Prostate gland (tissue), 2 donors: ENCODE results near the gene CSF1R. TPM values are rescaled to one million over a fixed set of nuclear protein-coding genes. Genes with fewer than 3 reads are reported as not detected.

ENCODE experiments used
- DNase-seq: peaks from one replicate; pipeline ENCODE4 v3.0.0-alpha.2; 2019; ENCODE audit warnings: low spot score
- H3K27ac ChIP-seq, 2 donors: fragments of 200-600 bp; sonication (generic); 2 replicates each; pipeline ENCODE4 v1.5.1; 2017 to 2019
- H3K27me3 ChIP-seq: fragments of 200-600 bp; sonication (generic); replicated peaks from 2 replicates; pipeline ENCODE4 v1.5.1; 2019; ENCODE audit not compliant: insufficient read depth
- H3K36me3 ChIP-seq, 2 donors: fragments of 200-600 bp; sonication (generic); 1 replicate in 1 of 2; 2 replicates in 1 of 2; pipeline versions ENCODE4 v1.5.1 to v1.8.1; 2017 to 2019
- H3K4me1 ChIP-seq: fragments of 200-600 bp; sonication (generic); replicated peaks from 2 replicates; pipeline ENCODE4 v1.5.1; 2019
- H3K4me3 ChIP-seq, 2 donors: fragments of 200-600 bp; sonication (generic); 2 replicates each; pipeline ENCODE4 v1.5.1; 2017 to 2019
- H3K9me3 ChIP-seq: fragments of 200-600 bp; sonication (generic); 2 replicates; pipeline ENCODE4 v1.5.1; 2017
- CTCF ChIP-seq, 4 experiments: fragments of 200-600 bp in 2 of 4; fragments of 450-650 bp in 2 of 4; sonication (generic) in 2 of 4; IDR thresholded peaks; 1 replicate in 3 of 4; 2 replicates in 1 of 4; pipeline ENCODE4 v1.5.1; 2016 to 2019; ENCODE audit warnings: antibody characterized with exemption in 4 of 4, mild to moderate bottlenecking in 2 of 4, moderate library complexity in 2 of 4
- POLR2A ChIP-seq: fragments of 450-650 bp; IDR thresholded peaks from one replicate; pipeline ENCODE4 v1.6.1; 2016; ENCODE audit warnings: antibody characterized with exemption, mild to moderate bottlenecking
- POLR2AphosphoS5 ChIP-seq: sonication (generic); formaldehyde crosslinking; IDR thresholded peaks from one replicate; pipeline ENCODE4 v1.6.1; 2017; ENCODE audit warnings: antibody characterized with exemption
- WGBS: methylation state at CpG from one replicate; pipeline ENCODE4 v1.1.5; 2018; 5-methylcytosine and 5-hydroxymethylcytosine counted together
- intact Hi-C: fragments of 100-400 bp; cut with DNase I; formaldehyde crosslinking; loops from one replicate; pipeline ENCODE4 v1.14.2; 2022
- total RNA-seq, 2 donors: library from RNA; depleted of rRNA; stranded (reverse); fragments of >200 nt; gene quantifications; one replicate each; pipeline ENCODE4 v1.1.0, GENCODE V29; 2016

Gene CSF1R
- total RNA-seq, 2 donors from 2014 or later, result 11.0 to 36.4 TPM

GRCh38 chr5:150082889-150083288 is 3.5 kb downstream of the CSF1R start:
- H3K4me1 ChIP-seq, result no peaks in the 10 kb centered on the region
- H3K36me3 ChIP-seq, result no peaks in the 10 kb centered on the region
- no peak overlapping the region for H3K4me3 ChIP-seq
- H3K27ac ChIP-seq, result no peak overlapping the region
- WGBS, result 89% methylated on average over 6 of the region's 6 CpGs
- H3K27me3 ChIP-seq, result no peaks in the 10 kb centered on the region
- no peak for TF ChIP-seq CTCF (IDR thresholded peaks at IDR 0.05)
- no peak for TF ChIP-seq POLR2AphosphoS5
- TF ChIP-seq POLR2A, result no peak
- no peaks in the 10 kb centered on the region for H3K9me3 ChIP-seq
- intact Hi-C loops, result no loop called here
- no peak for DNase-seq

GRCh38 chr5:150082374-150082773 is 4.0 kb downstream of the CSF1R start:
- WGBS, result 58% methylated on average over 3 of the region's 3 CpGs
- H3K4me3 ChIP-seq, result no peak overlapping the region
- intact Hi-C loops, result no loop called here

GRCh38 chr5:150081541-150082283 is 4.6 kb downstream of the CSF1R start:
- intact Hi-C loops, result no loop called here
- Histone ChIP-seq H3K9me3 (no peaks in the 10 kb centered on the region), H3K36me3 (no peaks in the 10 kb centered on the region), H3K4me3 (no peak overlapping the region), H3K27ac (no peak overlapping the region), H3K4me1 (no peaks in the 10 kb centered on the region), H3K27me3 (no peaks in the 10 kb centered on the region)
- no peak for DNase-seq
- TF ChIP-seq CTCF (IDR thresholded peaks at IDR 0.05) (no peak), POLR2AphosphoS5 (no peak), POLR2A (no peak)
- WGBS, result 28% methylated on average over 15 of the region's 15 CpGs

More at GRCh38 chr5:150082374-150082773, 4.0 kb downstream of the CSF1R start:
- DNase-seq, result no peak
- Histone ChIP-seq H3K9me3 (no peaks in the 10 kb centered on the region), H3K27ac (no peak overlapping the region), H3K4me1 (no peaks in the 10 kb centered on the region), H3K36me3 (no peaks in the 10 kb centered on the region), H3K27me3 (no peaks in the 10 kb centered on the region)
- TF ChIP-seq CTCF (IDR thresholded peaks at IDR 0.05) (no peak), POLR2A (no peak), POLR2AphosphoS5 (no peak)

- Histone ChIP-seq H3K9me3 (no peaks in the 10 kb centered on the region), H3K4me3 (no peak overlapping the region), H3K27ac (no peak overlapping the region), H3K27me3 (no peaks in the 10 kb centered on the region), H3K36me3 (no peaks in the 10 kb centered on the region), H3K4me1 (no peaks in the 10 kb centered on the region)
- TF ChIP-seq POLR2AphosphoS5 (no peak), CTCF (IDR thresholded peaks at IDR 0.05) (no peak), POLR2A (no peak)
- DNase-seq, result no peak
- WGBS, result 83% methylated on average over 15 of the region's 15 CpGs
- intact Hi-C loops, result no loop called here
Measured at GRCh38 chr5:150080696-150081435, 5.5 kb downstream of the CSF1R start.
